ENCODE results near the gene LYZ.

DNA sequence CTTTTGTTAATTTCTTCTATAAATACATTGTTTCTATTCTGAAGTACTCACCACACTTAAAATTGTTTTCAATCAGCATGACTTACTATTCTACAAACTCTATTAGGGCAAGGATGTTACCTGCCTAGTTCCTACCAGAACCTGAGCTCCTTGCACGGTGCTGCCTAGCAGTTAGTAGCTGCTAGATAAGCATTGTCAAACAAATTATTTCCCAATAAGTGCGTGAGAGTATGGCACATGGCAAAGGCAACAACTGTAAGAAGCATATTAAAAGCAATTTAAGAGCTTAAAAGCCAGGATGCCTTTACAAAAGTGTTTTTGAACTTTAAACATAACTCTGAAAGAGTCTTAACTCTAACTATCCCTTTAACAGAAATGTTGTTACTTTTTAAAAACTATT is 8.2 kb upstream of the LYZ start:
- TF ChIP-seq, protein P1, sequence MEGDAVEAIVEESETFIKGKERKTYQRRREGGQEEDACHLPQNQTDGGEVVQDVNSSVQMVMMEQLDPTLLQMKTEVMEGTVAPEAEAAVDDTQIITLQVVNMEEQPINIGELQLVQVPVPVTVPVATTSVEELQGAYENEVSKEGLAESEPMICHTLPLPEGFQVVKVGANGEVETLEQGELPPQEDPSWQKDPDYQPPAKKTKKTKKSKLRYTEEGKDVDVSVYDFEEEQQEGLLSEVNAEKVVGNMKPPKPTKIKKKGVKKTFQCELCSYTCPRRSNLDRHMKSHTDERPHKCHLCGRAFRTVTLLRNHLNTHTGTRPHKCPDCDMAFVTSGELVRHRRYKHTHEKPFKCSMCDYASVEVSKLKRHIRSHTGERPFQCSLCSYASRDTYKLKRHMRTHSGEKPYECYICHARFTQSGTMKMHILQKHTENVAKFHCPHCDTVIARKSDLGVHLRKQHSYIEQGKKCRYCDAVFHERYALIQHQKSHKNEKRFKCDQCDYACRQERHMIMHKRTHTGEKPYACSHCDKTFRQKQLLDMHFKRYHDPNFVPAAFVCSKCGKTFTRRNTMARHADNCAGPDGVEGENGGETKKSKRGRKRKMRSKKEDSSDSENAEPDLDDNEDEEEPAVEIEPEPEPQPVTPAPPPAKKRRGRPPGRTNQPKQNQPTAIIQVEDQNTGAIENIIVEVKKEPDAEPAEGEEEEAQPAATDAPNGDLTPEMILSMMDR (IDR thresholded peaks at IDR 0.05 in 2 of 3, conservative IDR thresholded peaks at IDR 0.05 in 1 of 3; ENCODE audit: borderline replicate concordance in 1 of 3, insufficient read depth in 1 of 3, low read depth in 2 of 3, low read length in 2 of 3), result no peak
- TF ChIP-seq ZNF274 (IDR thresholded peaks at IDR 0.05; ENCODE audit: low read depth, low read length), result no peak
